HG03066 (cell line): ENCODE measurements around the gene NCR3LG1.
A peak's percentile ranks its signal among the peaks of the same experiment; 100 is the strongest.

ENCODE experiments used
- ATAC-seq: cut with Tn5 transposase; IDR thresholded peaks from one replicate; pipeline ENCODE4 v1.9.1; 2021; ENCODE audit warnings: low read depth; ENCODE audit not compliant: unreplicated experiment

Gene NCR3LG1

GRCh38 chr11:17369684-17370243, 18.2 kb downstream of the NCR3LG1 start:
- ATAC-seq = no peak

- no peak for ATAC-seq
Observed at GRCh38 chr11:17371614-17372013, 20.0 kb downstream of the NCR3LG1 start.

GRCh38 chr11:17375547-17375946, 23.9 kb downstream of the NCR3LG1 start:
- no peak for ATAC-seq

GRCh38 chr11:17376493-17376892, 24.9 kb downstream of the NCR3LG1 start:
- no peak for ATAC-seq

GRCh38 chr11:17378655-17379054, 27.1 kb downstream of the NCR3LG1 start:
- no peak for ATAC-seq

GRCh38 chr11:17379383-17380180, 28.0 kb downstream of the NCR3LG1 start:
- ATAC-seq = no peak

- ATAC-seq = no peak
Observed at GRCh38 chr11:17381156-17381555, 29.6 kb downstream of the NCR3LG1 start.

GRCh38 chr11:17382046-17382728, 30.6 kb downstream of the NCR3LG1 start:
- ATAC-seq = no peak

GRCh38 chr11:17383461-17383860, 31.9 kb downstream of the NCR3LG1 start:
- no peak for ATAC-seq

- peak; percentile 55 for ATAC-seq
Observed at GRCh38 chr11:17384002-17384511, 32.5 kb downstream of the NCR3LG1 start.

GRCh38 chr11:17385492-17385891, 33.9 kb downstream of the NCR3LG1 start:
- ATAC-seq = no peak

GRCh38 chr11:17385926-17386325, 34.3 kb downstream of the NCR3LG1 start:
- ATAC-seq = no peak

GRCh38 chr11:17386331-17387084, 34.9 kb downstream of the NCR3LG1 start:
- peak; percentile 43 for ATAC-seq

GRCh38 chr11:17387254-17387653, 35.7 kb downstream of the NCR3LG1 start:
- no peak for ATAC-seq

GRCh38 chr11:17387811-17388210, 36.2 kb downstream of the NCR3LG1 start:
- ATAC-seq = no peak

- ATAC-seq = peak; percentile 44
Observed at GRCh38 chr11:17388609-17389210, 37.1 kb downstream of the NCR3LG1 start, which contains the start of gene KCNJ11. TSS of gene KCNJ11 (minus strand) at chr11:17388659. CDS start at chr11:17388091, 568 bp downstream.

- ATAC-seq = peak; percentile 51
Observed at GRCh38 chr11:17389211-17389956, 37.8 kb downstream of the NCR3LG1 start.

GRCh38 chr11:17389957-17390649, 38.5 kb downstream of the NCR3LG1 start:
- no peak for ATAC-seq
